Upper lobe of left lung (tissue), 6 donors: ENCODE results near the gene QSOX1. TPM values are rescaled to one million over a fixed set of nuclear protein-coding genes. Genes with fewer than 3 reads are reported as not detected.

Experiments used
- ATAC-seq, 2 donors: fragments of 200-7000 bp; cut with Tn5 transposase; one replicate each; pipeline ENCODE4 v1.9.1; 2022; ENCODE audit warnings: mild to moderate bottlenecking in 2 of 2, moderate library complexity in 2 of 2; ENCODE audit not compliant: low FRiP score in 2 of 2
- DNase-seq, 2 donors: peaks; one replicate each; pipeline ENCODE4 v3.0.0-alpha.2; 2019 to 2020
- H3K27ac ChIP-seq, 4 donors: fragments of 200-600 bp; sonication (generic); one replicate each; pipeline ENCODE4 v1.5.1; 2016 to 2019
- H3K27me3 ChIP-seq, 4 donors: fragments of 200-600 bp; sonication (generic); one replicate each; pipeline ENCODE4 v1.5.1; 2017 to 2019
- H3K36me3 ChIP-seq, 4 donors: fragments of 200-600 bp; sonication (generic); one replicate each; pipeline ENCODE4 v1.5.1; 2016 to 2019
- H3K4me1 ChIP-seq, 4 donors: fragments of 200-600 bp; sonication (generic); one replicate each; pipeline ENCODE4 v1.5.1; 2018 to 2019
- H3K4me3 ChIP-seq, 4 donors: fragments of 200-600 bp; sonication (generic); one replicate each; pipeline ENCODE4 v1.5.1; 2017 to 2019; ENCODE audit warnings: mild to moderate bottlenecking in 2 of 4, moderate library complexity in 1 of 4
- H3K9me3 ChIP-seq, 4 donors: fragments of 200-600 bp; sonication (generic); one replicate each; pipeline ENCODE4 v1.5.1; 2018 to 2019
- EP300 ChIP-seq, 4 donors: sonication (generic); formaldehyde crosslinking; IDR thresholded peaks; one replicate each; pipeline ENCODE4 v1.5.1; 2017; ENCODE audit warnings: antibody characterized with exemption in 4 of 4, control low read depth in 2 of 4
- POLR2A ChIP-seq, 4 donors: fragments of 450-650 bp; IDR thresholded peaks; one replicate each; pipeline ENCODE4 v1.5.1; 2016 to 2017; ENCODE audit warnings: antibody characterized with exemption in 4 of 4, mild to moderate bottlenecking in 2 of 4
- POLR2AphosphoS5 ChIP-seq, 2 donors: sonication (generic); formaldehyde crosslinking; IDR thresholded peaks; one replicate each; pipeline ENCODE4 v1.5.1; 2017; ENCODE audit warnings: antibody characterized with exemption in 2 of 2
- WGBS, 2 donors: methylation state at CpG; one replicate each; pipeline ENCODE4 v1.1.5; 2017 to 2018; 5-methylcytosine and 5-hydroxymethylcytosine counted together
- total RNA-seq, 6 donors: library from RNA; depleted of rRNA in 4 of 6; stranded (reverse); fragments of >200 nt in 4 of 6; gene quantifications; one replicate each; pipeline versions ENCODE4 v1.1.0 to v1.2.1, GENCODE V29; 2016 to 2021
- TF ChIP-seq, protein P1 (sequence below), 6 experiments: fragments of 450-650 bp in 4 of 6; fragments of 200-600 bp in 2 of 6; sonication (generic) in 2 of 6; IDR thresholded peaks; one replicate each; pipeline ENCODE4 v1.5.1; 2016 to 2019; ENCODE audit warnings: antibody characterized with exemption in 6 of 6
- donor health status: DM: no; HTN: no; CAD: no; lungs with moderate emphysema.
- donor health status: DM: no; HTN: yes; CAD: no; lungs with severe emphysema.

QSOX1 gene
- total RNA-seq, 6 donors from 2014 or later, result 61.8 to 380 (median 201) TPM

DNA sequence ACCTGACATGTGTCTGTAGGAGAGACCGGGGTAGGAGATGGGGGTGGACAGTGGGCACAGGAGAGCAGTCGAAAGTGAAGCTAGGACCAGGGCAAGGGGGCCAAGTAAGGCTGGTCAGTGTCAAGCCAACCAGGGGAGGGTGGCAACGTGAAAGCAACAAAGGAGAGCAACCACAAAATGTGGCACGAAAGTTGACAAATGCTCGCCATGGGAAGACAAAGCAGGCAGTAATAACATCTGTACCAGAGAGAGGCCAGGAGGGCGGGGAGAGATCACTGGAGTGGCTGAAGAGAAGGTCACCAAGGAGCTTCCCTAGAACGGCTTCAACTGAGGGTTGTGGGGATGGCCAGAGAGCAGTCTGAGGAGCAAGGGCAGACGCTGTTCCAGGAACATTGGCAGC is 17.0 kb downstream of the QSOX1 start:
- 93 to 94% methylated on average over 8 of the region's 8 CpGs for WGBS, 2 donors
- no peak overlapping the region for H3K27ac ChIP-seq
- DNase-seq (peak in 1 of 2 donors; percentile 6), ATAC-seq (no peak)
- H3K4me1 ChIP-seq, result peaks cover 26 to 43% (median 36%) of the 10 kb centered on the region in 4 donors
- H3K27me3 ChIP-seq, result no peaks in the 10 kb centered on the region
- H3K36me3 ChIP-seq, result peaks cover 0 to 24% (median 17%) of the 10 kb centered on the region in 4 donors
- no peaks in the 10 kb centered on the region for H3K9me3 ChIP-seq
- TF ChIP-seq, protein P1, sequence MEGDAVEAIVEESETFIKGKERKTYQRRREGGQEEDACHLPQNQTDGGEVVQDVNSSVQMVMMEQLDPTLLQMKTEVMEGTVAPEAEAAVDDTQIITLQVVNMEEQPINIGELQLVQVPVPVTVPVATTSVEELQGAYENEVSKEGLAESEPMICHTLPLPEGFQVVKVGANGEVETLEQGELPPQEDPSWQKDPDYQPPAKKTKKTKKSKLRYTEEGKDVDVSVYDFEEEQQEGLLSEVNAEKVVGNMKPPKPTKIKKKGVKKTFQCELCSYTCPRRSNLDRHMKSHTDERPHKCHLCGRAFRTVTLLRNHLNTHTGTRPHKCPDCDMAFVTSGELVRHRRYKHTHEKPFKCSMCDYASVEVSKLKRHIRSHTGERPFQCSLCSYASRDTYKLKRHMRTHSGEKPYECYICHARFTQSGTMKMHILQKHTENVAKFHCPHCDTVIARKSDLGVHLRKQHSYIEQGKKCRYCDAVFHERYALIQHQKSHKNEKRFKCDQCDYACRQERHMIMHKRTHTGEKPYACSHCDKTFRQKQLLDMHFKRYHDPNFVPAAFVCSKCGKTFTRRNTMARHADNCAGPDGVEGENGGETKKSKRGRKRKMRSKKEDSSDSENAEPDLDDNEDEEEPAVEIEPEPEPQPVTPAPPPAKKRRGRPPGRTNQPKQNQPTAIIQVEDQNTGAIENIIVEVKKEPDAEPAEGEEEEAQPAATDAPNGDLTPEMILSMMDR (IDR thresholded peaks at IDR 0.05), result no peak
- TF ChIP-seq POLR2AphosphoS5 (IDR thresholded peaks at IDR 0.05) (no peak), EP300 (IDR thresholded peaks at IDR 0.05) (no peak), POLR2A (IDR thresholded peaks at IDR 0.05) (no peak)
- no peak overlapping the region for H3K4me3 ChIP-seq

DNA sequence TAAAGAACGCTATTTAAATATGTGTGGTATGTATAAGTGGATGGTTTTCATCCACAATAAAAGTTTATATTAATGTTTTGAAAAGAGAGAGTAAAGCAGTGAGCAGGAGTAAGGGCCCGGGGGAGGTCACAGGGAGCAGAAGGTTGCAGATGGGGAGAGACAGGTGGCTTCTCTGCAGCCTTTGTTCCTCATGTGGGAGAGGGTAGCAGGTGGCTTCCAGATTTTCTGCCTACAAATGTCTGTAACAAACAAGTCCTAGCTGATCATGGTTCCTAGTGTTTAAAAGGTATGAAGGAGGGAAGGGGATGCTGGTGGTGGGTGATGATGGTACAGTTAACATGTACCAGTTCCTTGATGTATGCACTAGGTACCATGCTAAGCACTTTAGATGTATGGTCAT is 18.8 kb downstream of the QSOX1 start:
- DNase-seq, result no peak
- no peak for ATAC-seq
- peaks cover 14 to 28% (median 22%) of the 10 kb centered on the region in 4 donors for H3K4me1 ChIP-seq
- H3K27ac ChIP-seq, result peak overlapping the region in 3 of 4 donors; percentile 22 to 58 (median 50)
- no peaks in the 10 kb centered on the region for H3K27me3 ChIP-seq
- no peak for TF ChIP-seq EP300 (IDR thresholded peaks at IDR 0.05)
- H3K36me3 ChIP-seq, result peaks cover 0 to 18% (median 8%) of the 10 kb centered on the region in 4 donors
- WGBS, 2 donors, result 91 to 96% methylated on average over 2 of the region's 2 CpGs
- no peak overlapping the region for H3K4me3 ChIP-seq
- no peaks in the 10 kb centered on the region for H3K9me3 ChIP-seq

DNA sequence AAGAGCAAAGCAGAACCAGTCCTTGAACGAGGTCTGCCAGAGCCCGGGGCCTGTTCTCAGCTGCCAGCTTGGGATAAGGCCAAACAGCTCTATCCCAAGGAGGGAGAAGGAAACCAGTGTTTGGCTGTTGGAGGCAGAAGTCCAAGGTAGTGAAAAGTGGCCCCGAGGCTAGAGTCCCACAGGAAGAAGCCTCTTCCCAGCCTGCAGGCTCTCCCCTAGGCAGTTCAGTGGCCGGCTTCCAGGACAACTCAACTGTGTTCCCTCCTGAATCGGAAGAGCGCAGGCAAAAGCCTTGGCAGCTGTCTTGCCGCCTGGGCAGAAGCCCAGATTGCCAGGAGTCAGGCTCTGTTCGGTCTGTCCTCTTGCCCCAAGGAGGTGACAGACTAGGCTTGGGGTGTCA is 19.3 kb downstream of the QSOX1 start:
- peaks cover 0 to 18% (median 9%) of the 10 kb centered on the region in 4 donors for H3K36me3 ChIP-seq
- H3K4me3 ChIP-seq, result no peak overlapping the region
- H3K4me1 ChIP-seq, result peaks cover 12 to 25% (median 17%) of the 10 kb centered on the region in 4 donors
- no peaks in the 10 kb centered on the region for H3K9me3 ChIP-seq
- H3K27me3 ChIP-seq, result no peaks in the 10 kb centered on the region
- ATAC-seq (peak; percentile 41 to 65), DNase-seq (peak in 1 of 2 donors; percentile 73)
- peak overlapping the region in 3 of 4 donors; percentile 22 to 58 (median 50) for H3K27ac ChIP-seq
- TF ChIP-seq, protein P1 (IDR thresholded peaks at IDR 0.05), result no peak
- TF ChIP-seq POLR2A (IDR thresholded peaks at IDR 0.05), result no peak
- peak in 1 of 2 donors; percentile 31 for TF ChIP-seq POLR2AphosphoS5 (IDR thresholded peaks at IDR 0.05)
- TF ChIP-seq EP300 (IDR thresholded peaks at IDR 0.05), result no peak
- 39 to 67% methylated on average over 2 to 8 of the region's 8 CpGs for WGBS, 2 donors

DNA sequence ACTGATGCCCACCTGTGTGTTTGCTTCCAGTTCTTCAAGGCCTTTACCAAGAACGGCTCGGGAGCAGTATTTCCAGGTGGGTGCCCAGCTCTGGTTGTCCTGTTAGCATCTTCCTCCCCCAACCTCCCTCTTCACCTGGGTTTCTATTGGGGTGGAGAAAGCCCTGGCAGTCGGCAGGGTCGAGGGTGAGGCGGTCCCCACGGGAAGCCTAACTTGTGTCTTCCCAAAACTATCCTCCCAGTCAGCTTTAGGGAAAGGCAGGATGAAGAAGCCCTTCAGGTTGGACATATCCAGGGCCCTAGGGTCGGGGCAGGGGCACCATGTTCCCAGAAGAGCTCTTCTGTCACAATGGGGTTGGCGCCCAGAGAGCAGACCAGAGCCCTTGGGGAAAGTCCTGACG is 20.6 kb downstream of the QSOX1 start:
- H3K27ac ChIP-seq, result no peak overlapping the region
- no peak overlapping the region for H3K4me3 ChIP-seq
- H3K9me3 ChIP-seq, result no peaks in the 10 kb centered on the region
- H3K36me3 ChIP-seq, result peaks cover 0 to 28% (median 16%) of the 10 kb centered on the region in 4 donors
- no peaks in the 10 kb centered on the region for H3K27me3 ChIP-seq
- no peak for DNase-seq
- TF ChIP-seq POLR2A (IDR thresholded peaks at IDR 0.05) (no peak), POLR2AphosphoS5 (IDR thresholded peaks at IDR 0.05) (no peak), EP300 (IDR thresholded peaks at IDR 0.05) (no peak)
- TF ChIP-seq, protein P1 (IDR thresholded peaks at IDR 0.05), result no peak
- WGBS, 2 donors, result 68 to 89% methylated on average over 4 to 9 of the region's 9 CpGs
- no peak for ATAC-seq
- H3K4me1 ChIP-seq, result peaks cover 10 to 13% (median 12%) of the 10 kb centered on the region in 4 donors

DNA sequence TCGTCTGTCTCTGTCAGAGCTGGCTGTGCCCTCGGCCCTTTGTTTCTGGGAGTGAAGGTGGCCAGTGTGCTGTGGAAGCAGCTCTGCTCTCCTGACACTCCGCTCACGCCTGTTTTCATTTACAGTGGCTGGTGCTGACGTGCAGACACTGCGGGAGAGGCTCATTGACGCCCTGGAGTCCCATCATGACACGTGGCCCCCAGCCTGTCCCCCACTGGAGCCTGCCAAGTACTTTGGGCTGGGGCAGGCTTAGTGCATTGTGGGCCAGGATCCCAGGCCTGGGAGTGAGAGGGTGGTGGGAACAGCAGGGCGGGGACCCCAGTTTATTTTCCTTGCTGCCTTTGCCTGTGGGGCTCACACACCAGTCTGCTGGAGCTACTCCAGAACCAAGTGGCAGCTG is 21.1 kb downstream of the QSOX1 start:
- no peaks in the 10 kb centered on the region for H3K27me3 ChIP-seq
- H3K9me3 ChIP-seq, result no peaks in the 10 kb centered on the region
- WGBS, 2 donors, result 91 to 97% methylated on average over 6 to 8 of the region's 9 CpGs
- DNase-seq (no peak), ATAC-seq (no peak)
- TF ChIP-seq POLR2AphosphoS5 (IDR thresholded peaks at IDR 0.05) (no peak), EP300 (IDR thresholded peaks at IDR 0.05) (no peak), POLR2A (IDR thresholded peaks at IDR 0.05) (no peak)
- TF ChIP-seq, protein P1 (IDR thresholded peaks at IDR 0.05), result no peak
- H3K36me3 ChIP-seq, result peaks cover 0 to 29% (median 17%) of the 10 kb centered on the region in 4 donors
- no peak overlapping the region for H3K27ac ChIP-seq
- peaks cover 10 to 13% (median 12%) of the 10 kb centered on the region in 4 donors for H3K4me1 ChIP-seq
- no peak overlapping the region for H3K4me3 ChIP-seq
